GF-D8 (cell line): ENCODE data around the gene RABL3.
"Not testable (repeated sequence)": the region's sequence is repeated elsewhere in the genome, so short reads cannot be mapped to it uniquely, and the experiment has no call there.

ENCODE experiments used
- DNase-seq: peaks from one replicate; lab custom pipeline; 2025; lab: John Stamatoyannopoulos, UW

RABL3 gene

DNA sequence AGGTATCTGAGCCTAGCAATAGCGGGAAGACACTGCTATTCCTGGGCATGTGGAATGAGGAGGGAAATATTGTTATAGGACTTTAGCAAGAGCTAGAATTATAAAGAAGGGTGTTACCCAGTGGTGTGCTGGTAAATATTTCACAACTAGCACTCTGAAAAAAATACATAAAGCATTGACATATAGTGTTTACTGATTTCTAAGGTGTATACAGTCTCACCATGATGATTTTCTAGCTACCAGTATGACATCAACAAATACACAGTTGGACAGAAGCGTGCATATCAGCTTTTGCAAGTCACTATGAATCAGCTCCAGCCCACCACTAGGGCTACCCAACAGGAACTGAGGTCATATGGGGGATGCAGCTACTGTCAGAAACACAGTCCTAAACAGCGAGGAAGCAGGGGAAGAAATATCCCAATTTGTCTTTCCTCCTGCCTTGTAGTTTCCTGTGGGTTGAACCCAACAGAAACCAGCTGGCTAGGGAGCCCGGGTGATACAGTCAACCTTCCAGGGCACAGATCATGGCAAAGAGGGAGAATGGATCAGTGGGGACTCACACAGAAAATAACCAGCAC lies 99.9 kb downstream of the RABL3 start:
- DNase-seq: peak; percentile 61

DNA sequence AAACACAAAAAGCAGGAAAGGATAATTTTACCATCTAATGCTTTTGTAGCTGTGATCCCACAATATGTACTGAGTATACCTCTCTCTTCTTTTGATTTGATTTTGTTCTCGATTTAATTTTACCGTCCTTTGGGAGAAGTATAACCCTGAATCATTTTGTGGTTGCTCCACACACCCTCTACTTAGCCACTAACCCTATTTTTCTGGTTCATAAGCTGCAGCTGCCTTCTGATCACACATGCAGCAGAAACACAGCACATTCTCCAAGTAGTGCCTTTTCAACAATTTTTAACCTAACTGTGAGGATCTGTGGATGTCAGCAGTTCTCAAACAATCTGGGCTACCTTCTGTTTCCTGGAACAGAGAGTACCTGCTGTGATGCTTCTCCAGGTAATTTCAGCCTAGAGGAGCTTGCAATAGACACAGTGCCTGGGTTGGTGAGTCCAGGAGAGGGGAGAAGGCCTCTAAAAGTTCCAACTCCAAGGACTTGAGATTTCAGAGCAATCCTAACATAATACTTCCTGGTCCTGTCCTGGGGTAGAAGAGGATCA lies 100.5 kb downstream of the RABL3 start:
- no peak for DNase-seq

DNA sequence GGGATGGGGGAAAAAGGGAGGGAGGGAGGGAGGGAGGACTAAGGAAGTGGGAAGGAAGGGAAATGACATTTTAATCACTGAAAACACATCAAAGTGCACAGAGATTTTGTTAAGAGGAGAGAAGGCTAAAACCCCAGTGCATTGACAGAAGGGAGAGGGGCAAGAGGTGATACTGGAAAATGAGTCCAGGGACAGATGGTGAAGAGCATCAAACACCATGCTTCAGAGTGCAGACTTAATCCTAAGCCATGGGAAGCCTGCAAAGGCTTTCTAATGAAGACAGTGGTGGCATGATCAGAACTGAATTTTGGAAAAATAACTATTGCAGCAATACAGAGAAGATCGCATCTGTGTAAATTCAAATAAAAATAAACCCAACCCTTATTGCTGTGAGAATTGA lies 102.1 kb downstream of the RABL3 start:
- no peak for DNase-seq

DNA sequence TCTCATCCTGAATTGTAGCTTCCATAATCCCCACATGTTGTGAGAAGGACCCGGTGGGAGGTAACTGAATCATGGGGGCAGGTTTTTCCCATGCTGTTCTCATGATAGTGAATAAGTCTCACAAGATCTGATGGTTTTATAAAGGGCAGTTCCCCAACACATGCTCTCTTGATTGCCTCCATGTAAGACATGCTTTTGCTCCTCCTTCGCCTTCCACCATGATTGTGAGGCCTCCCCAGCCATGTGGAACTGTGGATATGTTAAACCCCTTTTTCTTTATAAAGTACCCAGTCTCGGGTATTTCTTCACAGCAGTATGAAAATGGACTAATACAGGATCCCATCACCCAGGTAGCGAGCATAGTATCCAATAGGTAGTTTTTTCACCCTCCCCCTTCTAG lies 103.5 kb downstream of the RABL3 start:
- DNase-seq: not testable (repeated sequence)

DNA sequence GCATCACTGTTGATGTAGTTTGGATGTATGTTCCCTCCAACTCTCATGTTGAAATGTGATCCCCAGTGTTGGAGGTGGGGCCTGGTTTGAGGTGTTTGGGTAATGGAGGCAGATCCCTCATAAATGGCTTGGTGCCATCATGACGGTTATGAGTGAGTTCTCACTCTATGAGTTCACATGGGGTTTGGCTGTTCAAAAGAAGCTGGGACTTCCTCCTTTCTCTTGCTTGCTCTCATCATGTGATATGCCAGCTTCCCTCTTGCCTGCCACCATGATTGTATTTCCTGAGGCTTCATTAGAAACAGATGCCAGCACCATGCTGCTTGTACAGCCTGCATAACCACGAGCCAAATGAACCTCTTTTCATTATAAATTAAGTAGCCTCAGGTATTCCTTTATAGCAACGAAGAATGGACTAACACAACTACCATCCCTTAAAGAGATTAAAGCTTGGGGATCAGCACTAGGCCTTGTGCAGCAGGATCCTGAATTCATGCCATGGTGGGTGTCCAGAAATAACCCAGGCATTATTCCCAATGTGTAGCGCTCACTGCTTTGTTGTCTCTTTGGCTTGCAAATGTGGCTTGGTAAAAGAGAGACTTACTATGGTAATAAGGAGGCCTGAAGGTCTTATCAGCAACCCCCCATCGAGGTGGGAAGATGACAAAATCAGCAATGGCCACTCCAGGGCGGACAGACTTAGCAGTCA lies 104.3 kb downstream of the RABL3 start:
- peak; percentile 34 for DNase-seq

DNA sequence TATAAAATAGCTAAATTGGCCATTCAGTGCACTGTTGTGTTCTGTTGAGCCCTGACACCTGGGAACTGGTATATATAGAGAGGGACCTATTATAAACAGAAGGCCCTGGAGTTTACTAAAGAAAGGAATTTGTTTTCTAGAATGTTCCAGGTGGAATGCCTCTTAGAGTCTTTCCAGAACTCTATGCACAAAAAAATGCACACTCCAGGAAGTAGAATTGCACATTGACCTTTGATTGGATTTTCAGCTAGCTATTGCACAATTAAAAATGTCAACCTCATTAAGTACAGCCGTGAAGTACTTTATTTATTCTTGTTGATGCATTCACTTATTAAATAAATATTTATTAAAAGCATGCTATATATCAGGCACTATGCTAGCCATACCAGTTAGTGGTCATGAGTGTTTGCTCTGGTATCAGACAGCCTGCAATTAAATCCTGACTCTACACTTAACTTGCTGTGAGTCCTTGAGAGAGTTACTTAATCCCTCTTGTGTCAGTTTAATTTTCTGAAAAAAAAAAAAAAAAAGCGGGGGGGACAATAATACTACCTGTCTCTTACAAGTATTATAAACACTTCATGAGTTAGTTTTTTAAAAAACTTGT lies 105.4 kb downstream of the RABL3 start:
- DNase-seq: no peak
